ENCODE results near the gene HOTAIR.

DNA sequence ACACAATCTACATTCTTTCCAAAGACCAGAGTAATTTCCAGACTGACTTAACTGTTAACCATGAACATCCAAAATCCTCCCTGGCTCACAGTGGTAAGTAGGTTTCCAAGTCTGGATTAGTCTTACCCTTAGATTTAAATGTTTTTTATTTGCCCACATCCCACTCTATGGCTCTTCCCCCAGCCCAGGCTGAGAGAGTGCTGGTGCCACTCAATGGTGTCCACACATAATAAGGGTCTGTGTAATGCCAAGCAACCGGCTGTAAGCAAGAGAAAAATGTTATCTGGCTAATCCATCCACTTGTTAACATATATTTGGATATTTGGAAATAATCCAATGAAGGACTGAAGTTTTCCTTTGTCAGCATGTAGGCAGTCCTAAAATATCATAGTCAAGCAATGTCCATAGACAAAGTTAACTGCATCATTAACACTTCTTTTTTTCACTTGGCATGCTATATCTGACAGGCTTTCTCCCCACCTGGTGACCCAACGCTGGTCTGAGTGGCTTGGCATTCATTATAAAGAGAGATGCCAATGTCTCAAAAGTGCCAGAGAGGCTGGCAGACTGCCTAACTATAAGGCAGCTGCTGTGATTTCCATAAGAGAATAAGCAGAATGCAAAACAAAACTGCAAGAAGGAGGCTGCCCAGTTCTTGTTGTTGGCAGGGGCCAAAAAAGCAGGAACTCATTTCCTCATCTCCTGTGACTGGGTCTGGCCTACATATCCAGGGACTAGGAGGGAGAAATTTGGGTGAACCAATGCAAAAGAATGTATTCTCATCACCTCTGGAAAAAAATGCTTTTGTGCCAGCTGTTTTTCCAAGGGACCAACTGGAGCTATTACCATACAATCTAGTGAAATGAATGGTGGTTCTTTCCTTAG lies 50.0 kb downstream of the HOTAIR start:
- TF ChIP-seq CTCF (IDR thresholded peaks at IDR 0.05) = no peak
- TF ChIP-seq POLR2A (IDR thresholded peaks at IDR 0.05) = no peak
- no peak for TF ChIP-seq EP300 (IDR thresholded peaks at IDR 0.05)
